HG03558 (cell line): Measurements from ENCODE around the gene CCDC83.
"Not testable (repeated sequence)": the region's sequence is repeated elsewhere in the genome, so short reads cannot be mapped to it uniquely, and the experiment has no call there.

Experiments
- ATAC-seq: cut with Tn5 transposase; IDR thresholded peaks from one replicate; pipeline ENCODE4 v1.9.1; 2021; ENCODE audit warnings: moderate number of reproducible peaks; ENCODE audit not compliant: unreplicated experiment; ENCODE audit errors: extremely low read depth

Gene CCDC83

DNA sequence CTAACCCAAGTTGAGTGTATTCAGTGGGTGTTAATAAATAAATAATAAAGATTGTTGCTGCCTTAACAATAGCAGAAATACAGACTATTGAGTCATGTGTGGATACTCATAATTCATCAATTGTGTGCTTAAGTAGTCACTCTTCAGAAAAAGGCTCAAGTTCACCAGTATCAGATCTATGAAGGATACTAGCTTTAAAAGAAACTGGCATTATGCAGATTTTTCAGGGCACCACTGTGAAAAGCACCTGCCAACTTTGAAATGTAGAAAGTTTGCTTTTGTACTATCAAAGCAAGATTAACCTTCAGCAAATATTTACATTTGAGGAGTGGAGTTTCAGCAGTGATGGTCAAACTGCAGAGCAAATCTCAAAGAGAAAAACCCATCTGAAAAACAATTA is 24.1 kb upstream of the CCDC83 start:
- ATAC-seq = no peak

DNA sequence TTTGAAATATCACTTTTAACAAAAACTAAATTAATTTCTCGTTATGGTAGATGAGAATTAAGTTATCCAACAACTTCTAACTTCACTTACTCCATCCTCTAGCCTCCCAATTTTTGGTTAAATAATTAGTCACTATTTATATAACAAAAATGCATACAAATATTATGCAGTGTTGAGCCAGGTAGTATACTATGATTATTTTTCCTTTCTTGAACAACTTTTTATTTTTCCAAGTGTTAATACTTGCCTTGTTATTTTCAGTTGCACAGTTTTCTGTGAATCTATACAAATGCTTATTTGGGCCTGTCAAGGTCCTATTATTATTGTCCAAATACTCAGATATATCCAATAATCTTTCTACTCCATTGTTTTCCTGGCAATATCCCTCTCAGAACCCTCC is 19.9 kb upstream of the CCDC83 start:
- ATAC-seq = no peak

DNA sequence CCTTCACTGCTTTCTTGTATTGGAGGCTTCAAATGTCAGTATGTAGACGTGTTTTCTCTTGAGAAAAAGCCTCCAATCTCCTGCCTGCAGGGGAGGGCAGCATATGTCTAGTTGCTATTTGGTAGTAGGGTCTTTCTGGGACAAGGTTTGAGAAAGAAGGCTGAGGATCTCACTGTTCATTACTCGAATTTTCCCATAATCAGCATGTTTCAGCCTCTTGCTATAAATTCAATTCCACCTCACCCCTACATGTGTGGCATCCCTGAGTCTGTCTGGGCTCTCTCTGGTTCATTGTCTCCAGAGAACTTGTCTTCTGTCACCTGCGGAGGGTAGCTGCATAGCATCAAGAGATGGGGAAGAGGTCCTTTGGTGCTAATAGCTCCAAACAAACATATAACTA is 19.5 kb upstream of the CCDC83 start:
- ATAC-seq = no peak

- ATAC-seq = not testable (repeated sequence)
Observed at GRCh38 chr11:85840932-85841331, 14.3 kb upstream of the CCDC83 start.

- no peak for ATAC-seq
Observed at GRCh38 chr11:85843929-85844328, 11.3 kb upstream of the CCDC83 start.

- no peak for ATAC-seq
Observed at GRCh38 chr11:85844439-85845123, 10.6 kb upstream of the CCDC83 start.

DNA sequence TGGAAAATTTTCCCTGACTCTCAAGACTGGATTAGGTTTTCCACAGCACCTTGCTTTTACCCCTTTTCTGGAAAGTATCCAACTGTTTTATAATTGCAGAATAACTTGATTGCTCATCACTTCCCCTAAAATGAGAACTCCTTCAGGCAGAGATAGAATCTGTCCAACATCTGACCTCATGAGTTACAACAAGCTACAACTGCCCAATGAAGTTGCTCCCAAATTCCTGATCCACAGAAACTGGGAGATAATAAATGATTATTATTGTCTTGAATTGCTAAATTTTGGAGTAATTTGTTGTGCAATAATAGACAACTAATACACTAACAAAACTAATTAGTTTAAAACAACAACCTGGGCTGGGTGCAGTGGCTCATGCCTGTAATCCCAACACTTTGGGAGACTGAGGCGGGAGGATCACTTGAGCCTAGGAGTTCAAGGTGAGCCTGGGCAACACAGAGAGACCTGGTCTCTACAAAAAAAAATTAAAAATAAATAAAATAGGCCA is 10.0 kb upstream of the CCDC83 start:
- ATAC-seq = no peak

DNA sequence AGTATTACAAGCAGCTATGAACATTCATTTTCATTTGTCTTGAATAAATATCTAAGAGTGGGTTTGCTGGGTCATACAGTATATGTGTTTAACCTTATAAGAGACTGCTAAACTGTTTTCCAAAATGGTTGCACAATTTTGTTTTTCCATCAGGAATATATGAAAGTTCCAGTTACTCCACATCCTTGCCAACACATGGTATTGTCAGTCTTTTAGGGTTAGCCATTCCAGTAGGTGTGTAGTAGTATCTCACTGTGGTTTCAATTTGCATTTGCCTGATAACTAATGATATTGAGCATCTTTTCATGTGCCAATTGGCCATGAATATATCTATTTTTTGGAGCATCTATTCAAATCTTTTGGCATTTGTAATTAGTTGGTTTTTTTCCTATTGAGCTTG is 7.7 kb upstream of the CCDC83 start:
- ATAC-seq = no peak

- ATAC-seq = no peak
Observed at GRCh38 chr11:85848006-85848405, 7.2 kb upstream of the CCDC83 start.

DNA sequence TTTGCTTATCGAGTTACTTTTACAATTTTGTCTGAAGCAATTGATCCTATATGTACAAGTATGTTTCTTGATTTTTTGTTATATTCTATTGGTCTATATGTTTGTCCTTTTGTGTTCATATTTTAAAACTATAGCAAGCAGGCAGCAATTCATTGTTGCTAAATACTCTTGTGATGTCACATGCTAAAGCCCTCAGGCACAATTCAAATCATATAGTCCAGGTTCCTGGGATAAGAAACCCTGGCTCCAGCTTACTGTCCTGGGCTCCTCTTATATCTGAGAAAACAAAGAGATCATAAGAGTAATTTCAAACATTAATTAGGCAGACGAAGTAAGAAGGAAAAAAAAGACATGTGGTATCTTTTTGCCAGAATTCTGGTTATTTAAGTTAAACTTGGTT is 6.6 kb upstream of the CCDC83 start:
- no peak for ATAC-seq

- not testable (repeated sequence) for ATAC-seq
Observed at GRCh38 chr11:85852754-85853153, 2.4 kb upstream of the CCDC83 start.

DNA sequence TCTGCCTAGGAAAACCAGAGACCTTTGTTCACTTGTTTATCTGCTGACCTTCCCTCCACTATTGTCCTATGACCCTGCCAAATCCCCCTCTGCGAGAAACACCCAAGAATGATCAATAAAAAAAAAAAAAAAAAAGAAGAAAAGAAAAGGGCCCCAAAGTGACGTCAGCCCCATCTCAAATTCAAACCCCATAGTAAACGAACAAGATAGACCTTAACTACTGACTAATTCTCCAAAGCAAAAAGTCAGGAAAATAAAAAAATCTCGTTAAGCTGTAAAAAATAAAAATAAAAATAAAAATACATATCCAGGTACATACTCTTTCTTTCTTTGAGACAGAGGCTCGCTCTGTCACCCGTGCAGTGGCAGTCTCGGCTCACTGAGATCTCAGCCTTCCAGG is 1.6 kb upstream of the CCDC83 start:
- not testable (repeated sequence) for ATAC-seq

GRCh38 chr11:85854212-85854556 is 999 bp upstream of the CCDC83 start:
- no peak for ATAC-seq

GRCh38 chr11:85854557-85855340 is 434 bp upstream of the CCDC83 start:
- peak; percentile 100 for ATAC-seq

GRCh38 chr11:85857098-85857497 is 1.9 kb downstream of the CCDC83 start:
- ATAC-seq = no peak

GRCh38 chr11:85859541-85859940 is 4.4 kb downstream of the CCDC83 start:
- not testable (repeated sequence) for ATAC-seq

DNA sequence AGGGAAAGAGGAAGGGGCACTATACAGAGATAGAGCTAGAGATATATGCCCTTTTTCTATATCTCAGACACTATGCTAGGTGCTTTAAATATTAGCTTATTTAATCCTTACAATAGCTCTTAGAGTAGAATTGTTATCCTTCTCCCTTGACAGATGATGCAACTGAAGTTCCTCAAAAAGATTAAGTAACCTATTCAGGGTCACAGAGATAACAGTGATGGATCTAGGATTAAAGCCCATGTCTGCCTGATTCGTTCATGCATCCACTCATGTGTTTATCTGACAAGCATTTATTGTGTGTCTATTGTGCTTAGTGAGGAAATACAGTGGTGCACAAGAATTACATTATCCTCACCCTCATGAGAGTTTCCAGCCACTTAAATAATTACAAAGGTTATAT is 8.7 kb downstream of the CCDC83 start:
- no peak for ATAC-seq

DNA sequence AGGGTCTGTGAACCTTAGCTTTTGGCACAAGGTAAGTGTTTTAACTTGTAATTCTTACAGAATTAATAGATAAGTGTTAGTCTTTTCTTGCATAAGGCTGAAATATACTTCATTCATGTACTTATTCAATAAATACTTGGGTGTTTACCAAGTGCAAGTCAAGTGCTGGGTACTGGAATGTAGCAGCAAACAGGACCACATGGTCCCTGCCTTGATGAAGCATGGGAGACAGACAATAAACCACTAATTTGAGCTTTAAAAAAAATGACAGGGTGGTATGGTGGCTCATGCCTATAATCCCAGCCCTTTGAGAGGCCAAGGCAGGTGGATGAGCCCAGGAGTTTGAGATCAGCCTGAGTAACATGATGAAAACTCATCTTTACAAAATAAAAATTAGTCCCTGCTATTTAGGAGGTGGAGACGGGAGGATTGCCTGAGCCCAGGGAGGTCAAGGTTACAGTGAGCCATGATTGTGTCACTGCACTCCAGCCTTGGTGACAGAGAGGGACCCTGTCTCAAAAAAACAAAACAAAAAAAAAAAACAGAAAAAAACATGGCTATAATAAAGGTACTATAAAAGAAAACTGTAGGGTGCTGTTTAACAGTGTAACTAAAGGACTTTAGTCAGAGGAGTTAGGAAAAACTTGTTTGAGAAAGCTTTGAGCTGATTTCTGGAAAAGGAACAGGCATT is 11.1 kb downstream of the CCDC83 start:
- ATAC-seq = no peak

DNA sequence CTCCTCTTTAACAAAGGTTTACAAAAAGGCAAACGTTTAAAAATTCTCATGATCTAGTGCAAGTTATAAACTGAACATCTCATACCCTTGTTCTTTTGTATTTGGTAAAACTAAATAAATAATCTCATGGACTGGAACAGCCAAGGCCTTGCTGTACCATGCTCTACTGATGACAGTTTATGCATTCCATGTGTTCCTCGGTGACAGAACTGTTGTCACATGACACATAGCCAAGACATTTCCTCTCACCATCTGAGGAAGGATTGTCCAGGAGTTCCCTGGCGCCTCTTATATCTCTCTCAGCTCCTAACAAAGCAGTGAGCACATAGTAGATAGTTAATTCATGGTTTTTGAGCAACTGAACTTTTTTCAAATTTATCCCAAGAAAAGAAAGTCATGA is 12.6 kb downstream of the CCDC83 start:
- no peak for ATAC-seq

DNA sequence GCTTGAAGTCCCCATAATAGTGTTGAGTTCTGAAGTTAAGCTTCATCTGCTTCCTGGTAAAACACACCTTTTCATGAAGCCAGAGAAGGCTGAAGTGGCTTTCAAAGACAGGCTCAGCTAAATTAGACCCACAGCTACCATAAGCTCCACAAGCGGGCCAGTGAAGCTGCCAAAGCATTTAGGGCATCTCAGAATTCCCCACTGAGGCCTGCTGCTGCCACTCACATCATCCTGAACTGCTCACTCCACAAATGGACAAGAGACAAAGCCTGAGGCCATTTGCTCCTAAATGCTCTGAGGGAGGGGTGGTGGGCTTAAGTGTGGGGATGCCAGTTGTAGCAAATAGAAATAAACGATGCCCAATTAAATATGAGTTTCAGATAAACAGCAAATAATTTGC is 14.6 kb downstream of the CCDC83 start:
- ATAC-seq = no peak

DNA sequence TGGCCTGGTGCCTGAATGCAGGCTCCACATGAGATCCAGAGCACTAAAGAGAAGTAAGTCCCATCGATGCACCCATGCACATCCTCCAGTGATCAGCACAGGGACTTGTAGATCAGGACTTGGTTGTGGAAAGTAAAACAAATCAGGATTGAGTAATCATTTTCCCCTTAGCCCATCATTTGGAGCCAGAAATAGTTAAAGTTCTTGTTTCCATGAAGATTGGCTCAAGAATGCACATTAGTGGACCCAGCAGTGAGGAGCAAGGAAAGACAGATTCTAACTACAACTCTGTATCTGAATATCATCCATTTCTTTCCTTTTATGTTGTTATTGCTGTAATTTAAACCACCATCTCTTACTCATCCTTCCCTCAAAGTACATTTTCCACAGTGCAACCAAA is 19.1 kb downstream of the CCDC83 start:
- ATAC-seq = no peak
